Right lobe of liver (tissue), 6 donors: ENCODE data around the gene ITPKB. TPM values are rescaled to one million over a fixed set of nuclear protein-coding genes. Genes with fewer than 3 reads are reported as not detected.
A peak's percentile ranks its signal among the peaks of the same experiment; 100 is the strongest.

Experiments used
- ATAC-seq, 4 donors: fragments of 200-7000 bp; cut with Tn5 transposase; one replicate each; pipeline ENCODE4 v1.9.1; 2020; ENCODE audit warnings: mild to moderate bottlenecking in 4 of 4, moderate library complexity in 4 of 4
- DNase-seq, 3 donors: peaks; one replicate each; pipeline ENCODE4 v3.0.0-alpha.2; 2020
- H3K27ac ChIP-seq, 3 donors: fragments of 200-600 bp; one replicate each; pipeline ENCODE4 v1.8.0; 2022
- H3K27me3 ChIP-seq, 2 donors: fragments of 200-600 bp; one replicate each; pipeline ENCODE4 v1.8.0; 2022
- H3K36me3 ChIP-seq, 4 donors: fragments of 200-600 bp; sonication (generic) in 1 of 4; one replicate each; pipeline versions ENCODE4 v1.5.1 to v1.8.0; 2017 to 2022; ENCODE audit warnings: control low read depth in 1 of 4
- H3K4me1 ChIP-seq, 4 donors: fragments of 200-600 bp; sonication (generic) in 1 of 4; one replicate each; pipeline versions ENCODE4 v1.5.1 to v1.8.0; 2017 to 2022; ENCODE audit warnings: control low read depth in 1 of 4
- H3K4me3 ChIP-seq, 3 donors: fragments of 200-600 bp; one replicate each; pipeline ENCODE4 v1.8.0; 2022
- H3K9me3 ChIP-seq, 4 donors: fragments of 200-600 bp; sonication (generic) in 1 of 4; one replicate each; pipeline versions ENCODE4 v1.5.1 to v1.8.0; 2017 to 2022; ENCODE audit warnings: control low read depth in 1 of 4
- CTCF ChIP-seq, 4 donors: fragments of 200-600 bp in 3 of 4; fragments of 450-650 bp in 1 of 4; IDR thresholded peaks; one replicate each; pipeline versions ENCODE4 v1.5.1 to v1.8.0; 2016 to 2022; ENCODE audit warnings: antibody characterized with exemption in 4 of 4, mild to moderate bottlenecking in 2 of 4
- POLR2A ChIP-seq: fragments of 450-650 bp; IDR thresholded peaks from one replicate; pipeline ENCODE4 v1.6.1; 2017; ENCODE audit warnings: antibody characterized with exemption, mild to moderate bottlenecking
- WGBS: methylation state at CpG from one replicate; pipeline ENCODE4 v1.1.6; 2018; ENCODE audit warnings: low coverage, low lambda C conversion rate; ENCODE audit not compliant: insufficient coverage; ENCODE audit errors: missing lambda C conversion rate; 5-methylcytosine and 5-hydroxymethylcytosine counted together
- intact Hi-C, 2 donors: fragments of 100-400 bp; cut with DNase I; formaldehyde crosslinking; loops; one replicate each; pipeline versions ENCODE4 v1.11.2 to v1.14.1; 2022
- total RNA-seq, 6 experiments: library from RNA; depleted of rRNA in 2 of 6; stranded (reverse); fragments of >200 nt in 2 of 6; fragmentation: NEBNext Ultra II Directional in 3 of 6; extraction: Animal tissue kit (Norgen Biotek cat#: 25700) in 3 of 6; gene quantifications; one replicate each; pipeline versions ENCODE4 v1.1.0 to v1.2.4, GENCODE V29; 2016 to 2023
- donor health status: DM: no; HTN: yes; CAD: no.
- donor health status: DM: no; HTN: no; CAD: no.
- donor health status: DM: no; HTN: no; CAD: no.
- donor health status: DM: no; HTN: yes; CAD: no.
- donor health status: DM: no; HTN: yes; CAD: no.

Gene ITPKB
- total RNA-seq, 6 experiments from 2014 or later = 2.1 to 4.1 (median 3.4) TPM

GRCh38 chr1:226698659-226699058, 40.4 kb downstream of the ITPKB start:
- Histone ChIP-seq H3K9me3 (no peaks in the 10 kb centered on the region), H3K4me1 (peaks cover 0 to 18% (median 0%) of the 10 kb centered on the region in 4 donors), H3K27me3 (no peaks in the 10 kb centered on the region), H3K36me3 (no peaks in the 10 kb centered on the region), H3K27ac (no peak overlapping the region), H3K4me3 (no peak overlapping the region)
- intact Hi-C loops = no loop called here
- TF ChIP-seq CTCF (IDR thresholded peaks at IDR 0.05) = no peak
- no peak for TF ChIP-seq POLR2A
- ATAC-seq (no peak), DNase-seq (no peak)

GRCh38 chr1:226697929-226698544, 41.0 kb downstream of the ITPKB start:
- H3K4me1 ChIP-seq = peaks cover 0 to 18% (median 0%) of the 10 kb centered on the region in 4 donors
- no peak for DNase-seq
- no peak overlapping the region for H3K27ac ChIP-seq
- TF ChIP-seq POLR2A = no peak
- TF ChIP-seq CTCF (IDR thresholded peaks at IDR 0.05) = no peak
- no peaks in the 10 kb centered on the region for H3K36me3 ChIP-seq
- ATAC-seq = peak in 1 of 4 donors; percentile 6
- 74% methylated on average over 4 of the region's 5 CpGs for WGBS
- H3K27me3 ChIP-seq = no peaks in the 10 kb centered on the region
- intact Hi-C loops = no loop called here
- H3K4me3 ChIP-seq = no peak overlapping the region
- no peaks in the 10 kb centered on the region for H3K9me3 ChIP-seq

- intact Hi-C loops = no loop called here
- Histone ChIP-seq H3K4me1 (peaks cover 0 to 12% (median 0%) of the 10 kb centered on the region in 4 donors), H3K27ac (no peak overlapping the region), H3K36me3 (no peaks in the 10 kb centered on the region), H3K27me3 (no peaks in the 10 kb centered on the region), H3K4me3 (no peak overlapping the region), H3K9me3 (no peaks in the 10 kb centered on the region)
- DNase-seq (no peak), ATAC-seq (peak; percentile 54 to 66 (median 58))
- WGBS = 47% methylated on average over 2 of the region's 5 CpGs
- TF ChIP-seq POLR2A (no peak), CTCF (IDR thresholded peaks at IDR 0.05) (no peak)
Observed at GRCh38 chr1:226697151-226697928, 41.7 kb downstream of the ITPKB start.

GRCh38 chr1:226696547-226696946, 42.5 kb downstream of the ITPKB start:
- Histone ChIP-seq H3K9me3 (no peaks in the 10 kb centered on the region), H3K27me3 (no peaks in the 10 kb centered on the region), H3K27ac (no peak overlapping the region), H3K4me3 (no peak overlapping the region), H3K36me3 (no peaks in the 10 kb centered on the region), H3K4me1 (peaks cover 0 to 12% (median 0%) of the 10 kb centered on the region in 4 donors)
- no peak for ATAC-seq
- 93% methylated on average over 3 of the region's 7 CpGs for WGBS
- TF ChIP-seq POLR2A (no peak), CTCF (IDR thresholded peaks at IDR 0.05) (no peak)
- intact Hi-C loops = no loop called here
- no peak for DNase-seq
